ENCODE measurements around the gene RPS6KC1.
"Not testable (repeated sequence)": the region's sequence is repeated elsewhere in the genome, so short reads cannot be mapped to it uniquely, and the experiment has no call there.

Gene RPS6KC1

DNA sequence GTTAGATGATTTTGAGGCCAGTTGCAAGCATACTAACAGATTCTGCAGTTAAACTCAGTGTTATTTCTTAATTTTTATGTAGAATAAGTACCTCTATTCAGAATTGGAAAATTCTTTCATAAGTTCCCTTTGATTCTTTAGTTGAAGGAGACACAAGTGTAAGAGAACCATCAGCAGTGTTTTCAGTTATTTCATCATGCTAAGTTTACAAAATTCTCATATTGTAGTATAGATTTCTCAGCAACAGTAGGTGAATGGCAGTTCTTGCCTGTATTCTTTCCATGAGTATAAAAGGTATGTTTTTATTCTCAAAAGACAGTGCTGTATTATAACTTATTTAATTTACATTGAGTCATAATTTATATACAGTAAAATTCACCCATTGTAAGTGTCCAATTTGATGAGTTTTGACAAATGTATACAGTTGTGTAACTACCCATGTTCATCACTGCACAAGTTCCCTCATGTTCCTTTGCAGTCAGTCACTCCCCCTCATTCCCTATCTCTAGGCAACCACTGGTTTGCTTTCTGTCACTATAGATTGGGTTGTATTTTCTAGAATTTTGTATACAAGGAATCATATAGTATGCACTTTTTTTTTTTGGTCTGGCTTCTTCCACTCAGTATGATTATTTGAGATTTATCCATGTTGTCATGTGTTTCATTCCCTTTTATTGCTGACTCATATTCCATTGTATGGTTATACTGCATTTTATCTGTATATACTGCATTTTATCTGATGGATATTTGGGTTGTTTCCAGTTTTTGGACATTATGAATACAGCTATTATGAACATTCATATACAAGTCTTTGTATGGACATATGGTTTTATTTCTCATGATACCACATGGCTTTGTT is 3.9 kb downstream of the RPS6KC1 start:
- no peak for DNase-seq

DNA sequence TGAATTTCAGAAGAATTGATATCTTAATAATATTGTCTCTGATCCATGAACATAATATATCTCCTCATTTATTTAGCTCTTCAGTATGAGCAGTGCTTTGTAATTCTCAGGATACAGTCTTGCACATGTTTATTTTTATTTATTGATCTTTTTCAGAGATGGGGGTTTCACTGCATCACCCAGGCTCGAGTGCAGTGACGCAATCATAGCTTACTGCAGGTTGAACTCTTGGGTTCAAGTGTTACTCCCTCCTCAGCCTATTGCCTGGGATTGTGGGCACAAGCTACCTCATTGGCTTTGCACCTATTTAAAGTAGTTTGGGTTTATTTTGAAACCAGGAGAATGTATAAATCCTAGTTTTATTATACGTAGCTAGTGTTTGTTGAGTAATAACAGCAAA is 4.7 kb downstream of the RPS6KC1 start:
- no peak for DNase-seq

DNA sequence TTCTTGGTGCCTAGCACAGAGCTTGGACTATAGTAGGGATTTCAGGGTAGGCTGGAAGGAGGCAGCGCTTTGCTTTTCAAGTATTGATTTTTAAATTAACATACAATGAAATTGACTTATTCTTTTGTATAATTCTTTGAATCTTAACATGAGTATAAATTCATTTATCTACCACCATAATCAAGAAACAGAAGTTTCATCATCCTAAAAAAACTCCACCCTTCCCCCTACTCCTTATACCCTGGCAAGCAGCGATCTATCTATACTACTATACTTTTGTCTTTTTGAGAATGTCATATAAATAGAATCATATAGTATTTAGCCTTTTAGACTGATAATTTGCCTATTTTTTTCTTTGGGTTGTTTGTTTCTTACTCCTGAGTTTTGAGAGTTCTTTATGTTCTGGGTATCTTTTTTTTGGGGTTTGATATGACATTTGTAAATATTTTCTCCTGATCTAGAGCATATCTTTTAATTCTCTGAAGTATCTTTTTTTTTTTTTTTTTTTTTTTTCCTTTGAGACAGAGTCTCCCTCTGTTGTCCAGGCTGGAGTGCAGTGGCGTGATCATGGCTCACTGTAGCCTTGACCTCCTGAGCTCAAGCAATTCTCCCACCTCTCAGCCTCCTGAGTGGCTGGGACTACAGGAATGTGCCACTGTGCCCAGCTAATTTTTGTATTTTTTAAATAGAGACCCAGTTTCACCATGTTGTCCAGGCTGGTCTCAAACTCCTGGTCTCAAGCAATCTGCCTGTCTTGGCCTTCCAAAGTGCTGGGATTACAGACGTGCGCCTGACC is 6.4 kb downstream of the RPS6KC1 start:
- no peak for DNase-seq

- no peak for DNase-seq
These were observed 9.8 kb downstream of the RPS6KC1 start for GRCh38 chr1:213060836-213061235.

- DNase-seq: no peak
These were observed 10.2 kb downstream of the RPS6KC1 start for GRCh38 chr1:213061263-213061662.

- no peak for DNase-seq
These were observed 14.8 kb downstream of the RPS6KC1 start for GRCh38 chr1:213065800-213066199.

- no peak for DNase-seq
These were observed 15.3 kb downstream of the RPS6KC1 start for GRCh38 chr1:213066363-213066762.

GRCh38 chr1:213067352-213067751 is 16.3 kb downstream of the RPS6KC1 start:
- no peak for DNase-seq

DNA sequence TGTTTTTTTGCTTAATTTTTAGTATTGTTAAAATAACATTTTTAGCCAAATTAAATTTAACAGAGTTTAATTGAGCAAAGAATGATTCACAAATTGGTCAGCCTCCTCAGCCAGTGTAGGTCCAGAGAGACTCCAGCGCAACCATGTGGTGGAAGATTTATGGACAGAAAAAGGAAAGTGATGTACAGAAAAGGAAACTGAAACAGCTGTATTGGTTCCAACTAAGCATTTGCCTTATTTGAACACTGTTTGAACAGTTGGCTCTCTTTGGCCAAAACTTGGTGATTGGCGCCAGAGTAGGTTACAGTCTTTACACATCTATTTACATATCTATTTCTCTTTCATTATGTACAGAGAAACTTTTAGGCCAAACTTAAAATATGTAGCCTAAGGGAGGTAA is 19.4 kb downstream of the RPS6KC1 start:
- DNase-seq: no peak

GRCh38 chr1:213075725-213076124 is 24.7 kb downstream of the RPS6KC1 start:
- DNase-seq: no peak

DNA sequence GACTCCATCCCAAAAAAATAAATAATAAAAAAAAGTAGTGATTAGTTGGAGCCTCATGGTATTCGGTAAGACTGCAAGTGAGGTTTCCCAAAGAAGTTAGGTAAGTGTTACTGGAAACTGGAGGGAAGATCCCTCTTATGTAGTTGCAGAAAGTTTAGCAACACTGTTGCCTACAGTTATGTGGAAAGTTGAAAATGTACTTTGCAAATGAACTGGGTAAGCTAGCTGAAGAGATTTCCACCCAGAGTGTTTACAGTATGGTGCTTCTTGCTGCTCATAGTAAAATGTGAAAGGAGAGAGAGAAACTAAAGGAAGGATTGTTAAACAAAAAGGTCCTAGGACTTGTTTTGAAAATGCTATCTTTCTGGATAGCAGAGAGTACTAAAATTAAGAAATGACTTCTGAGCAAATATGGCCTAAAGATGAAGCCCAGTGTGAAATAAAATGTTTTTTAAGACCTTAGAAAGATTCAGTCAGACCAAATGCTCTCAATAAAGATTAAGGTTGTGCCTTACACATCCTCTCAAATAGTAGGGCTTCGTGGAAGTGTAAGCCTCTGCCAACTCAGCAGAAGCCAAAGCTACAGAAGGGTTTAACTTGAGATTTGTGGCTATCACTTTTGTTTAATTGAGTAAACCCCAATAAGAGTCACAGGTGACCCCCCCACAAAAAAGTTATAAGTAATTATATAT is 31.5 kb downstream of the RPS6KC1 start:
- DNase-seq: no peak

DNA sequence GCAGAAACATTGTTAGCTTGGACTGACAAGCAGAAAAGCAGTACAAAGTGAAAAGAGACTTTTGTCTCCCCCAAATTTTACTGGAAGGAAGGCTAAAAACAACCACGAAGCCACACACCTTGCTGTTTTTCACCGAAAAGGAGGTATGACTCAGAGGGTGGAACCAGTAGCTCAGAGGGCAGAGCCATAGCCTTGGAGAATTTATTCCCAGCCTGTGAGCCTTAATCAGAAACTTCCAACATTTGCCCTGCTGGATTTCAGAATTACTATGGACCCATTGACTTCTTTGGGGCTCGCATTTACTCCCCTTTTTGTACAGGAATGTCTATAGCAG is 32.0 kb downstream of the RPS6KC1 start:
- no peak for DNase-seq

DNA sequence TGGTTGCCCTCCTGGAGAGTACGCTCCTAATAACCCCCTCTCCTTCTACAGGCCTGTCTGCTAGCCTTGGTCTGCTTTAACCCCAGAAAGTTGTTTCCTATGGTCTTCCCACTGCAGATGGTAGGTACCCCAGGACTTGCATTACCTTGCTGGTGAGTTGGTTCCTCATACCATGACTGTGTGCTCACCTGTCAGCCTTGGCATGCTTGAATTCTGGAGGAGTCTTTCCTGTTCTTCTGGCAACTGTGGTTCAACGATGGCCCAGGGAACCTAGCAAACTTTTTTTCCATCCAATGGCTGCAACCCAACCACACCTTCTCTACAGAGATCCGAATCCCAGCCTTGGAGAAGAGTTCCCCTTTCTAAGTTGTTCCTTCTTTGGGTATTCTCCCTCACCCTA is 36.9 kb downstream of the RPS6KC1 start:
- no peak for DNase-seq

DNA sequence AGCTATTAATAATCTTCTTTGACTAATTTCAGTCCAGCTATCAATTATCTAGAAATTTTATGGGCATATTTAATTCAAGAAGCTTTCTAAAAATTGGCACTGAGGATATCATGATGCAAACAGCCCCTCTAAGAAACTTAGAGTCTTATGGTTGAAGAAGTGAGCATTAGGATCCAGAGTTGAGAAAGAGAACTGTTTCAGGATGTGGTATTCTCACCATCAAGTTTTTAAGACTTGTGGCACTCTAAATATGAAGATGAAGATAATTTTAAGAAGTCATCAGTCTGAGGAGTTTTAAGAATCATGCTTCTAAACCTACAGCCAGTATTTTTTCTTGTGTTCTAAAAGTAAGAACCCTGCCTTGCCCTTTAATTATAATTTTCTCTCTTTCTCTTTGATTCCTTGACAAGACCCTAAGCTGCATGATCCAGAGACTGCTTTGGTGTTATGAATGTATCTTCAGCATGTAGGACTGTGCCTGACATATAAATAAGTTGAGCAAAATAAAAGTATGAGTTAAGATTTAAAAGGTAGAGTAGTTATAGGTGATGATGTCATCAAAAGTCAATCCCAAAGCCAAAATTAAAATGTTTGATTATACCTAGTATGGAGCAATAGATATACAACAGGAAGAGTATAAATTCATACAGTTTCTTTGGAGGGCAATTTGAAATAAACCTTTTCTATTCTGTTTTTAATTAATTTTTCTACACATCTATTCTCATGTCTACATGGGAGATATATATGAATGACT is 39.1 kb downstream of the RPS6KC1 start:
- no peak for DNase-seq

- no peak for DNase-seq
These were observed 43.4 kb downstream of the RPS6KC1 start for GRCh38 chr1:213094446-213094845.

GRCh38 chr1:213095467-213095866 is 44.4 kb downstream of the RPS6KC1 start:
- DNase-seq: no peak

GRCh38 chr1:213099682-213100399 is 48.8 kb downstream of the RPS6KC1 start:
- DNase-seq: no peak

GRCh38 chr1:213100565-213100964 is 49.5 kb downstream of the RPS6KC1 start:
- not testable (repeated sequence) for DNase-seq

DNA sequence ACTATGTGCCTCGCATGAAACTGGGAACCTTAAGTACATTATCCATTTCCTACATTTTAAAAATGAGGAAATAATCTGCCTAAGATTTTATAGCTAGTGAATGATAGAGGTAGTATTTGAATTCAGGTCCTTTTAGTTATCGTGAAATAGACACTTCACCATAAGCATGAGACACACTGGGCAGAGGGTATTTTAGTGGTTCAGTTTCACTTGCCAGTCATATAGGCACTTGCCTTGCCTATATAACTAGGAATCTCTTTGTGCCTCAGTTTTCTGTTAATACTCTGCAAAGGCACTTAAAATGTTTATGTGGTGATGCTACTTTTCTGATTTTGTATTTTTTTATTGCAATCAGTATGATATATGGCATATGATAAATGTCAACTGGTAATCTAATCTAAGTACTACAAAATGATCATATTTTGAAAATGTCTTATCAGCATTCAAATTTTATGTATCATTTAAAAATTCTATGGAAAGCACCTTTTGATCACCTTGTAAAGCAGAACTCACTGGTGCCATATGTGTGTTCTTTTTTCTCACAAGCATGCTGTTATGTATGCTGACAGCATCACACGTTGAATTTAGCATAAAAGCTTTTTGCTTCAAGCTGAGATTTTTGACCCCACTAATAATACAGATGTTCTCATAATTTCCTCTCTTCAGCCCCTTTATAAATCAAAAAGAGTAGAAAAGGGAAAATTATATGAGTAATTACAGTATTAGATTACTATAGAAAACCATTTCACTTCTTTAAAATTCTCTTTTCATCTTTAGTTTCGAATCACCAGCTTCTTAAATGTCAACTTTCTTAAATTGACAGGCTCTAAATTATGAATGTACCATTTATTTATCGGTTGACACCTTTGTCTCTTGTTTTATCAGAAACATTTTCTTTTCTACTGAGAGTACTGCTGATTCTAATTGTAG is 52.6 kb downstream of the RPS6KC1 start:
- DNase-seq: no peak

- DNase-seq: no peak
These were observed 53.6 kb downstream of the RPS6KC1 start for GRCh38 chr1:213104604-213105003.

GRCh38 chr1:213106298-213106697 is 55.3 kb downstream of the RPS6KC1 start:
- DNase-seq: no peak

All from NCI-H2029 treated with DMSO at 0.1 percent for 48 hours (cell line).